ENCODE results near the gene DCST2.
A peak's percentile ranks its signal among the peaks of the same experiment; 100 is the strongest.

The DCST2 gene

DNA sequence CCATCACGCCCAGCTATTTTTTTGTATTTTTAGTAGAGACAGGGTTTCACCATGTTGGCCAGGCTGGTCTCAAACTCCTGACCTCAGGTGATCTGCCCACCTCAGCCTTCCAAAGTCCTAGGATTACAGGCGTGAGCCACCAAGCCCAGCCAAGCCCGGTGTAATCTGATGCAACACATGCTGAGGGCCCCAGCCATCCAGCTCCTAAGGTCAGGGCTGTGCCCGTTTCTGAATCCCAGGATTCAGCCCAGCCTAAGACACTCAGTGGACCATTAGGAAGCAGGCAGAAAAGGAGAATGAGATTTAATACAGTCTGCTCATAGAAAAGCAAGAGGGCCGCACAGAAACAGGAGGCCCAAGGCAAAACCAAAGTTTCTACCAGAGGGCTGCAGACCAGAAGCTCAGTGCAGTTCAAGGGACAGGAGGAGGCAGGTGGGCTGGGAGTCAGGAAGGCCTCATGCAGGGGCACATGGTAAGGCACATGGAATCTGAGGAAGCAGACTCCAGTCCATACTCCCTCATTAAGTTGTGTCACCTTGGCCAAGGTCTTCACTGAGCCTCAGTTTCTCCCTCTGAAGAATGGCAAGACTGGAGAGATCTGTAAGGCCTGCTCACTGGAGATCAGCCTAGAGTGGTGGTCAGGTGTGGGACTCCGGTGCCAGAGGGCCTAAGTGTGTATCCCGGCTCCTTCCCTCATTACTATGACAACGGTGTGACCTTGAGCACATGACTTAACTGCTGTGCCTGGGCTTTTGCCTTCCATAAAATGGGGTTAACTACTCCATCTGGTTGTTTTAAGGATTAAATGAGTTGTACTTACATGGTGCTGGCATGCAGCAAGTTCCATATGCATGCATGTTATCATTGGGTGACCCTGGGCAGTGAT is 15.1 kb upstream of the DCST2 start:
- no peak for DNase-seq

GRCh38 chr1:155044812-155045657 is 11.5 kb upstream of the DCST2 start:
- peak; percentile 59 for DNase-seq

DNA sequence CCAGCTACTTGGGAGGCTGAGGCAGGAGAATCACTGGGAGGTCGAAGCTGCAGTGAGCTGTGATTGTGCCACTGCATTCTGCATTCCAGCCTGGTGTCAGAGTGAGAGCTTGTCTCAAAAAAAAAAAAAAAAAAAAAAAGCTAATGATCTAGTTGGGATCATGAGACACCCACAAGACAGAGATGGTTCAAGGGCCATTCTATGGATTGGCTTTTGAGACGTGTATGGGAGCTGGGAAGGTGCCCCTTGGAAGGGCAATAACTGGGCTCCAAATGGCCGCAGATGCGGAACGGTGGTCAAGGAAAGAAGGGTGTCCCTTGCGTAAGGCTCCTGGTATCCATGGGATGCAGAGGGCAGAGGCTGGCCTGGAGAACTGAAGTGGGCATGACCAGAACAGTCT is 10.8 kb upstream of the DCST2 start:
- no peak for DNase-seq

DNA sequence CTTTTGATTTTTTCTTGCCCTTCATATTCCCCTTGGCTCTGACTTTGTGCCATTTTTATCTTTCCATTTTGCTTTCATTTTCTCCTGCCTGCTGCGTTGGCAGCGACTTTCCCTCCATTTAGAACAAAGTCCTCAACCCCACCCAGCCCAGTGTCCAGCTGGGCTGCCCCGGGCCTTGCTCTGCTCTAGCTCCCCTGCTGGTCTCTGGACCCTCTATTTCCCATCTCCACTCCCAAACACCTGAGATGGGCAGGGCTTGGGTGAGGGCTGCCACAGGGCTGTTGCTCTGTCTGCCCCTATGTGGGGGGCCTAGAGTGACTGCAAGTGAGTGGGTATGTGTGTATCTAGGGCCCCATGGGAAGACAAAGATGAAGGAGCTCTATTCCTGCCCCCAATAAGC is 10.2 kb upstream of the DCST2 start:
- no peak for DNase-seq

- DNase-seq: no peak
These were observed 9.7 kb upstream of the DCST2 start for GRCh38 chr1:155043301-155043702.

DNA sequence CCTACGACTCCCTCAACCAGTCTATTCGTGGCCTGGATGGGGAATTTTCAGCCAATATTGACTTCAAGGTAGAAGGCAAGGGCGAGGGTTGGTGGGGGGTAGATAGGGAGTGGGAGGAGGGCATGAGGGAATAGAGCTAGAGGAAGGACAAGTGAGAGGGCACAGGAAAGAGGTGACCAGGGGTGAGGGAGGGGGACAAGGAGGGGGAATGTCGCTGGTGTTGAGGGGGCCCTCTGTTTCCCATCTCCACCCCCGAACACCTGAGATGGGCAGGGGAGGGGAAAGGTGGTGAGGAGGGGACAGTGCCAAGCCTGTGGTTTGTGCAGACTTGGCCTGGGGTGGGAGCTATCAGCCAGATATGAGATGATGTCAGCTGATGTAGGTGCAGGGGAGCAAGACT is 9.2 kb upstream of the DCST2 start:
- no peak for DNase-seq

DNA sequence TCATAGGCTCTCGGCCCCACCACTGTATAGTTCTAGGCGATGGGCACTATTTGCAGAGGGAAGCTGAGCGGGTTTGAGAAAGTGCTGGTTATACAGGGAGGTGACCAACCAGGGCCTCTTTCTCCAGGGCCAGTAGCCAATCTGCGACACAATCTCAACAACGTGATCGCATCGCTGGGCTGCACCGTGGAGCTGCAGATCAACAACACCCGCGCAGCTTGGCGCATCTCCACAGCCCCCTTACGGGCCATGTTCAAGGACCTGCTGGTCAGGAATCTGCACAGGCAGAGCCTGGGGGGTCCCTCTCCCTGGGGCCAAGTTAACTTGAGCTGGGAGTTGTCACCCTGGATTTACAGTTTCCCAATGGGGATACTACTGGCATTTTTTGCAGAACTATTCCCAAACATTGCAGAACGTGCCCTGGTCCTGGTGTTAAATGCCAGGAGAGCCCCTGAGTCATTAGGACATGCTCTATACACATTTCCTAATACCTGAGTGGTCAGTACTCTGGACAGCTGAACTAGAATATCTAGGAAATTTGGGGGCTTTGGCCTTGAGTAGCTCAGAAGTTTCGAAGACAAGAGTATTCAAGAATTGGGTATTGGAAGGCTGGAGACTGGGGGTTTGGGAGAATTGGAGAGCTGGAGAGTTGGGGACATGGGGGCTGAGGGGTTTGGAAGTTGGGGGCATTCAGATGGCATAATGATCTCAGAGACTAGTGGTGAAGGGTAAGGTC is 6.9 kb upstream of the DCST2 start:
- DNase-seq: no peak

GRCh38 chr1:155039308-155039669 is 5.7 kb upstream of the DCST2 start:
- no peak for DNase-seq

- no peak for DNase-seq
These were observed 5.2 kb upstream of the DCST2 start for GRCh38 chr1:155038602-155039307.

DNA sequence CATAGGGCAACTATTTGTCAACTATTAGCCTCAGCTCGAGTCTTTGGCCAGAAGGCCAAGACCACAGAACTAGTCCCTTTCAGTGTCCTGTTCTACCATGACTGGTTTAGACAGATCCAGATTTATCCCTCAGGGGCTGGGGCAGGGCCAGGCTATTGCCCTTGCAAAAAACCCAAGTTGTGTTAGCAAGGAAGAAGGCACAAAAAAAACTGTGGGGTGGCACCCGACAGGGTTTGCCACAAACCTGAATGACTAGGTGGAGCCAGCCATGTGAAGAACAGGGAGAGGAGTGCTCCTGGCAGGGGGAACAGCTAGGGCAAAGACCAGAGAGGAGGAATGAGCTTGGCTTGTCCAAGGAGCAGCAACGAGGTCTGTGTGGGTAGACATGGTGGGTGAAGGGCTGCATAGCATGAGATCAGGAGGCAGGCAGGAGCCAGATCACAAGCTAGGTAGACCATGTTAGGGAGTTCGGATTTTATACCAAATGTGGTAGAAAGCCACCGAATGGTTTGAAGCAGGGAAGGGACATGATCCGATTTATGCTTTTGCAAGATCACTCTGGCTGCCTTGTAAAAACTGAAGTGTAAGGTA is 4.4 kb upstream of the DCST2 start:
- DNase-seq: no peak

- peak; percentile 7 for DNase-seq
These were observed 3.5 kb upstream of the DCST2 start for GRCh38 chr1:155037043-155037442.

GRCh38 chr1:155035936-155036335 is 2.4 kb upstream of the DCST2 start:
- DNase-seq: no peak

DNA sequence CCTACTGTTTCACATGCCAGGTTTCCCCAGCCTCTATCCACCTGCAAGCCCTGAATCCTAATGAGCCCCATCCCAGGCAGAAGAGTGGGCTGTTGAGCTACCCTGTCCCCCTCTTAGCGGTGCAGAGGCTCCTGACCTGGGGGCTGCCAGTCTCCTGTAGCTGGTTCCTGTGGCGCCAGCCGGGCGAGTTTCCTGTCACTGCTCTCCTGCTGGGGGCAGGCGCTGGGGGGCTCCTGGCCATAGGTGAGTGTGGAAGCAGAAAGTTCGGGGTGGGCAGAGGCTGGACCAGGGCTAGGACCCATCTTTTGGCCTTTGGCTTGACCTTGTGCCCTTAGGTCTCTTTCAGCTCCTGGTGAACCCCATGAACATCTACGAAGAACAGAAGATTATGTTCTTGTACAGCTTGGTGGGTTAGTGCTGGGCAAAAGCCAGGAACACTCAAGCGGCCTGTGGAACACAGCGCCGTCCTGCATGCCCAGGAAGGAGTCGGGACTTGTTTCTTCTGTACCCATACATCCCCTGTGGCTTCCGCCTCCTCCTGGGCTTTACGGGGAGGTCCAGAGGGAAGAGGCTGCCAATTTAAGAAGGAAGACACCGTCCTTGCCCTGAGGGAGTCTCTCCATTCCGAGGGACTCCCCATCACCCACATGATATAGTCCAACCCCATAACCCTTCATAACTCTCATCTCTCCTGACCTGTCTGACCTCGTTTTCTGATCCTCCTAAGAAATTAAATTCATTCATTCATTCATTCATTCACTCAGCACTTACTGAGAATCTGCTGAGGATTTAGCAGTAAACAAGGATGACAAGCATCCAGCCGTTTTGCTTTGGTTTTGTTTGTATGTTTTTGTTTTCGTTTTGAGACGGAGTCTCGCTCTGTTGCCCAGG is 982 bp upstream of the DCST2 start:
- DNase-seq: no peak

GRCh38 chr1:155032886-155033285 is 695 bp downstream of the DCST2 start:
- no peak for DNase-seq

GRCh38 chr1:155030899-155031298 is 2.7 kb downstream of the DCST2 start:
- no peak for DNase-seq

GRCh38 chr1:155030243-155030795 is 3.3 kb downstream of the DCST2 start:
- DNase-seq: no peak

DNA sequence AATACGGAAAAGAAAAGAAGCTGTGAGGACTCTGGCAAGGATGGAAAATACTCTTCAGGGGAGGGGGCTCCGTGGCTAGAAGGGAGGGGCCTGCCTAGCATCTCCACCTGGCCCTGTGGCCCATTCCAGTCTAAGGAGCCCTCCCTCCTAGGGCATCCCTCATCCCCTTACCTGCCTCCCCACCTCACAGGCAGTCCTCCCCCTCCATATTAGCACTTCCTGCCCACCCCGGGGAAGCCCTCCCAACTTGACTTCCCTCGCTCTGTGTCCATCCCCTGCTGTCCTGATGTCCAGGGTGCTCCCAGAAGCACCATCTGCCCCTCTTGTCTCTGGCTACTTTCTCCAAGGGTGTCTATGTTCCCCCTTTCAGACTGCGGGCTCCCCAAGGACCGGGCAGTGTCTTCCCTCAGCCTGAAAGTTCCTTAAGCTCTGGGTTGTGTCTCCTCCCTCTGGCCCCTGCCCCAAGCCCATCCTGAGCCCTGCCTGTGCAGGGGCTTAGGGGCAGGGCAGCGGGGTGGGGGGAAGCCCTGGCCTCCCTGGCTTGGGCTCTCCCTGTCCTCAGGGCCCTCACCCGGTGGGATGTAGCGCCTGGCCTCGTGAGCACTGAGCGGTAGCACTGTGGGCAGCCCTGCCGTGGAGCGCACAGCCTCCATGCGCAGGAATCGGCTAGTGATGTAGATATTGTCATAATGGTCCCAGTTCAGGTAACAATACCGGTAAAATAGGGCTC is 3.9 kb downstream of the DCST2 start:
- DNase-seq: no peak

DNA sequence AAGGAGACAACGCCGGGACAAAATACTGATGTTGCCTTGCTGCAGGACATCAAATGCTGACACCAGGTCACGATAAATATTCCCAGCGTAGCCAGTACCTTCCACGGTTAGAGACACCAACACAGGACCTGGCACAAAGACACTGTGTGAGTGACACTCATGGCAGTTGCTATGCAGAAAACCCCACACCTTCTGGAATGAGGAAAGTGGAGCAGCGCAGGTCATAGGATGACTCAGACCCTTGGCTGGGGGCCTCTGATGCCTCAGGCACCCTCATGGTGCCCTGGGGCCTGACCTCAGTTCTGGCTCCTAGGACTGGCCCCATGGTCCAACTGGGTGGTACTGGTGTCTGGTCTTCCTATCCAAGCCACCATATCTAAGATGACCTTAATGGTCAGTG is 7.0 kb downstream of the DCST2 start:
- no peak for DNase-seq

GRCh38 chr1:155026154-155026553 is 7.4 kb downstream of the DCST2 start:
- no peak for DNase-seq

GRCh38 chr1:155024315-155024714 is 9.3 kb downstream of the DCST2 start:
- DNase-seq: no peak

Data from NCI-H2029 treated with DMSO at 0.1 percent for 48 hours (cell line).